GM12872 (cell line): ENCODE data around the gene CHURC1.

Experiments
- CTCF ChIP-seq: IDR thresholded peaks from 3 replicates; pipeline ENCODE4 v1.5.1; 2011; ENCODE audit warnings: low read depth, mild to moderate bottlenecking, low read length, moderate library complexity; ENCODE audit not compliant: insufficient read depth

CHURC1 gene

DNA sequence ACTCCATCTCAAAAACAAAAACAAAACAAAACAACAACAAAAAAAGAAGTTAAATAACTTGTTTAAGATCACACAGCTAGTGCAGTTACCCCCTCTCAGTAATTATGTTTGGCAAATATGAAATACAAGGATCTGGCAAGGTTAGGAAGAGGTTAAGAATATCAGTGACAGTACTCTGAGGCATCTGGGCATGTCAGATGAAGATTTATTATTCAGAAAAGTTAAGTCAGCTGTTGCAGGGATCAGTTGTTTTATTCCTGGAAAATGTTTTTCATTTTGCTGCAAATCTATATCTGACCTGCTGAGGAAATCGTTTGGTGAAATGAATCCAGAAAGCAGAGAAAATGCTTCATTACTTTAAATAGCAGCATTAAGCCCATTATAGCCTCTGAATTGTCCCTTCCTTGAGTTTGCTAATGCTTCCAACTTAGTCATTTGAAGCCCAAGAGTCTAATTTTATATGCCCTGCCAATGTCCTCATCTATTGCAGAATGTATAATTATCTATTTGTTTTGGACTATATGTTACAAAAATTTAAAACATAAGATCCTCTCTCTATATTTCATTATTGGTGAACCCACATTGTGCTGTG, 20.2 kb downstream of the CHURC1 start:
- TF ChIP-seq CTCF = no peak

- TF ChIP-seq CTCF = no peak
Observed at GRCh38 chr14:64935508-64935907, 21.3 kb downstream of the CHURC1 start.

GRCh38 chr14:64937171-64937820, 23.0 kb downstream of the CHURC1 start:
- TF ChIP-seq CTCF = no peak

GRCh38 chr14:64937821-64938193, 23.6 kb downstream of the CHURC1 start:
- TF ChIP-seq CTCF = no peak

GRCh38 chr14:64938972-64939816, 24.9 kb downstream of the CHURC1 start:
- no peak for TF ChIP-seq CTCF

GRCh38 chr14:64939817-64940190, 25.5 kb downstream of the CHURC1 start:
- no peak for TF ChIP-seq CTCF

DNA sequence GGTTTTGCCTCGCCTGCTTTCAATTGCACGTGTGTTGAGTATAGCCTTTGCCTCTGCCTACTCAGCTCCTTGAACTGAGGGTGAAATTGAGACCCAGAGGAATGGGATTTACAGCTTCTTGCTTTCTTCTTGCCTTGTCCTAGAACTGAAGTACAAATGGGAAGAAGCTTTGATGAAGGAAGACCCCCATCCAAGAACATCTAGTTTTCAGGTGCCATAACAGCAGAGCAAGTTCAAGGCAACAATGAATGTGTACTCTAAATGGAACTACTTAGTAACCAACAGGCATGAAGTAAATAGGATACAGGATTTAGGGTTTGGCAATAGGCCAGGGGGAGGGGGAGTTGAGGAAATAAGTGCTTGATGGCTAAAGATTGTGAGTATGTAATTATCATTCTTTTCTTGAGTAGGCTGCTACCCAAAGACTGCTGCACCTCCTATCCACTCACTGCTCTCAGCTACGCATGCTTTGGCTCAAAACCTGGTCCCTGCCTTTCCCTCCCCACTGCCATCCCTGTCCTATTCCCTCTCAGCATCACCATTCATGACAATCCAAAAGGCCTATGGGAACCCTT, 26.2 kb downstream of the CHURC1 start:
- TF ChIP-seq CTCF = no peak
